Activated CD8-positive, alpha-beta memory T cell treated with anti-CD3 and anti-CD28 coated beads, Interleukin-2, amount 10 ng/mL, durations not matched to agents 7 days and 5 days (primary cell): ENCODE data around the gene PRPH. TPM values are rescaled to one million over a fixed set of nuclear protein-coding genes. Genes with fewer than 3 reads are reported as not detected.
A peak's percentile ranks its signal among the peaks of the same experiment; 100 is the strongest.

Experiments
- ATAC-seq: fragments of 150-1000 bp; cut with Tn5 transposase; one replicate; pipeline ENCODE4 v1.10.0; 2021; ENCODE audit warnings: moderate library complexity
- CTCF ChIA-PET: fragments of 350-600 bp; sonication (Branson Sonifier 250); formaldehyde crosslinking; loops from one replicate; lab custom pipeline; 2021; ENCODE audit warnings: antibody characterized with exemption; lab: Charles Lee
- DNase-seq: peaks from one replicate; pipeline ENCODE4 v3.0.0-alpha.2; 2020
- H3K27ac Mint-ChIP-seq: one replicate; pipeline ENCODE4 v1.8.0; 2021; ENCODE audit warnings: mild to moderate bottlenecking, mixed read lengths
- H3K27me3 Mint-ChIP-seq: one replicate; pipeline ENCODE4 v1.8.0; 2021; ENCODE audit warnings: mixed read lengths
- H3K36me3 Mint-ChIP-seq: one replicate; pipeline ENCODE4 v1.8.0; 2021; ENCODE audit warnings: mild to moderate bottlenecking, mixed read lengths
- H3K4me1 Mint-ChIP-seq: one replicate; pipeline ENCODE4 v1.8.0; 2021; ENCODE audit warnings: mixed read lengths
- H3K4me3 Mint-ChIP-seq: one replicate; pipeline ENCODE4 v1.8.0; 2021; ENCODE audit warnings: mild to moderate bottlenecking, moderate library complexity, mixed read lengths
- H3K9me3 Mint-ChIP-seq: one replicate; pipeline ENCODE4 v1.8.0; 2022; ENCODE audit warnings: low read depth, mixed read lengths
- total RNA-seq, 2 experiments: library from RNA; stranded (reverse); gene quantifications; one replicate each; pipeline ENCODE4 v1.2.3, GENCODE V29; 2021

PRPH gene
- total RNA-seq, 2 experiments from 2014 or later: 0.26 to 0.35 TPM

- DNase-seq (peak; percentile 99), ATAC-seq (peak; percentile 98)
- peaks cover 30% of the 10 kb centered on the region for H3K36me3 Mint-ChIP-seq
- no peaks in the 10 kb centered on the region for H3K9me3 Mint-ChIP-seq
- CTCF ChIA-PET: interaction anchor here (0.6 to 5.5 kb wide), 17 partner anchors 9 to 1616 kb away, joined by 3 to 45 read pairs (median 5); partner anchors contain the start of genes C1QL4, DNAJC22, PRPH and TUBA1B
- H3K4me1 Mint-ChIP-seq: peaks cover 28% of the 10 kb centered on the region
- peak within 1 kb of the TSS; percentile 97 for H3K4me3 Mint-ChIP-seq
- H3K27ac Mint-ChIP-seq: peak within 1 kb of the TSS; percentile 98
- H3K27me3 Mint-ChIP-seq: no peaks in the 10 kb centered on the region
These were observed 28.0 kb downstream of the PRPH start, which contains the start of gene TROAP for GRCh38 chr12:49322708-49323523. Gene TROAP (plus strand): TSS chr12:49323255. CDS start chr12:49323609, 354 bp downstream.

GRCh38 chr12:49323524-49324097 is 28.7 kb downstream of the PRPH start:
- Mint-ChIP-seq H3K9me3 (no peaks in the 10 kb centered on the region), H3K27me3 (no peaks in the 10 kb centered on the region)

GRCh38 chr12:49325606-49326005 is 30.7 kb downstream of the PRPH start:
- H3K4me1 Mint-ChIP-seq: peaks cover 26% of the 10 kb centered on the region
- CTCF ChIA-PET: interaction anchor here (0.8 to 5.5 kb wide), 5 partner anchors 12 to 37 kb away, joined by 3 to 45 read pairs (median 4); partner anchors contain the start of gene C1QL4
- no peak for DNase-seq
- peaks cover 42% of the 10 kb centered on the region for H3K36me3 Mint-ChIP-seq
- ATAC-seq: no peak
- no peak overlapping the region for H3K4me3 Mint-ChIP-seq
- H3K9me3 Mint-ChIP-seq: no peaks in the 10 kb centered on the region
- H3K27me3 Mint-ChIP-seq: no peaks in the 10 kb centered on the region
- peak overlapping the region; percentile 32 for H3K27ac Mint-ChIP-seq

More at GRCh38 chr12:49323524-49324097, 28.7 kb downstream of the PRPH start:
- peak overlapping the region; percentile 98 for H3K27ac Mint-ChIP-seq
- H3K4me1 Mint-ChIP-seq: peaks cover 28% of the 10 kb centered on the region
- DNase-seq (no peak), ATAC-seq (no peak)
- H3K36me3 Mint-ChIP-seq: peaks cover 31% of the 10 kb centered on the region
- CTCF ChIA-PET: interaction anchor here (1.0 to 5.5 kb wide), 10 partner anchors 8 to 280 kb away, joined by 3 to 45 read pairs (median 12); partner anchors contain the start of genes C1QL4, DNAJC22, PRPH and TUBA1B
- peak overlapping the region; percentile 97 for H3K4me3 Mint-ChIP-seq

GRCh38 chr12:49327368-49327767 is 32.4 kb downstream of the PRPH start:
- Mint-ChIP-seq H3K9me3 (no peaks in the 10 kb centered on the region), H3K36me3 (peaks cover 47% of the 10 kb centered on the region), H3K27ac (no peak overlapping the region), H3K27me3 (peaks cover under 1% of the 10 kb centered on the region), H3K4me1 (peaks cover 17% of the 10 kb centered on the region), H3K4me3 (no peak overlapping the region)
- no peak for DNase-seq
- no peak for ATAC-seq
- CTCF ChIA-PET: no interaction called here

GRCh38 chr12:49327887-49328286 is 32.9 kb downstream of the PRPH start:
- no peak for ATAC-seq
- CTCF ChIA-PET: no interaction called here
- peaks cover 47% of the 10 kb centered on the region for H3K36me3 Mint-ChIP-seq

GRCh38 chr12:49328816-49329215 is 33.9 kb downstream of the PRPH start:
- Mint-ChIP-seq H3K36me3 (peaks cover 43% of the 10 kb centered on the region), H3K4me3 (no peak overlapping the region), H3K27me3 (peaks cover 11% of the 10 kb centered on the region), H3K4me1 (peaks cover 15% of the 10 kb centered on the region), H3K9me3 (no peaks in the 10 kb centered on the region), H3K27ac (no peak overlapping the region)
- no peak for DNase-seq
- CTCF ChIA-PET: interaction anchor here (7.6 to 11.8 kb wide), 2 partner anchors 19 to 38 kb away, joined by 85 to 202 read pairs; partner anchors contain the start of genes DNAJC22 and PRPH
- no peak for ATAC-seq

More at GRCh38 chr12:49327887-49328286, 32.9 kb downstream of the PRPH start:
- H3K4me1 Mint-ChIP-seq: peaks cover 17% of the 10 kb centered on the region
- no peak overlapping the region for H3K27ac Mint-ChIP-seq
- no peak overlapping the region for H3K4me3 Mint-ChIP-seq
- peaks cover 6% of the 10 kb centered on the region for H3K27me3 Mint-ChIP-seq
- H3K9me3 Mint-ChIP-seq: no peaks in the 10 kb centered on the region
- DNase-seq: no peak

- no peaks in the 10 kb centered on the region for H3K9me3 Mint-ChIP-seq
- CTCF ChIA-PET: interaction anchor here (3.7 to 11.8 kb wide), 3 partner anchors 12 to 39 kb away, joined by 38 to 202 read pairs (median 85); partner anchors contain the start of genes DNAJC22 and PRPH
- peaks cover 22% of the 10 kb centered on the region for H3K27me3 Mint-ChIP-seq
- H3K4me3 Mint-ChIP-seq: no peak overlapping the region
- peaks cover 8% of the 10 kb centered on the region for H3K4me1 Mint-ChIP-seq
- peaks cover 35% of the 10 kb centered on the region for H3K36me3 Mint-ChIP-seq
- no peak overlapping the region for H3K27ac Mint-ChIP-seq
- ATAC-seq (no peak), DNase-seq (no peak)
These were observed 35.2 kb downstream of the PRPH start for GRCh38 chr12:49330032-49330619.

GRCh38 chr12:49330631-49331379 is 35.9 kb downstream of the PRPH start:
- H3K36me3 Mint-ChIP-seq: peaks cover 33% of the 10 kb centered on the region
- H3K4me1 Mint-ChIP-seq: peaks cover 9% of the 10 kb centered on the region
- no peak overlapping the region for H3K27ac Mint-ChIP-seq
- CTCF ChIA-PET: interaction anchor here (1.0 to 11.8 kb wide), 10 partner anchors 8 to 243 kb away, joined by 3 to 202 read pairs (median 10); partner anchors contain the start of genes DNAJC22, PRPH and TROAP
- no peak overlapping the region for H3K4me3 Mint-ChIP-seq
- H3K9me3 Mint-ChIP-seq: no peaks in the 10 kb centered on the region
- ATAC-seq (no peak), DNase-seq (no peak)
- H3K27me3 Mint-ChIP-seq: peaks cover 29% of the 10 kb centered on the region

GRCh38 chr12:49331380-49332222 is 36.7 kb downstream of the PRPH start:
- H3K4me3 Mint-ChIP-seq: no peak overlapping the region
- ATAC-seq: no peak

GRCh38 chr12:49332441-49332861 is 37.5 kb downstream of the PRPH start:
- no peak for ATAC-seq
- H3K4me1 Mint-ChIP-seq: peaks cover 13% of the 10 kb centered on the region
- H3K36me3 Mint-ChIP-seq: peaks cover 21% of the 10 kb centered on the region
- H3K27ac Mint-ChIP-seq: no peak overlapping the region
- CTCF ChIA-PET: interaction anchor here (1.2 to 11.8 kb wide), 8 partner anchors 10 to 181 kb away, joined by 5 to 202 read pairs (median 12); partner anchors contain the start of genes DNAJC22, PRPH and TROAP
- peaks cover 40% of the 10 kb centered on the region for H3K27me3 Mint-ChIP-seq
- no peaks in the 10 kb centered on the region for H3K9me3 Mint-ChIP-seq
- no peak for DNase-seq
- no peak overlapping the region for H3K4me3 Mint-ChIP-seq

More at GRCh38 chr12:49331380-49332222, 36.7 kb downstream of the PRPH start:
- CTCF ChIA-PET: interaction anchor here (0.7 to 11.8 kb wide), 14 partner anchors 9 to 243 kb away, joined by 3 to 202 read pairs (median 6); partner anchors contain the start of genes DNAJC22, KCNH3, PRPH and TROAP
- peaks cover 7% of the 10 kb centered on the region for H3K4me1 Mint-ChIP-seq
- no peak for DNase-seq
- peaks cover 26% of the 10 kb centered on the region for H3K36me3 Mint-ChIP-seq
- no peaks in the 10 kb centered on the region for H3K9me3 Mint-ChIP-seq
- no peak overlapping the region for H3K27ac Mint-ChIP-seq
- H3K27me3 Mint-ChIP-seq: peaks cover 32% of the 10 kb centered on the region

GRCh38 chr12:49332891-49333371 is 38.0 kb downstream of the PRPH start:
- Mint-ChIP-seq H3K36me3 (peaks cover 17% of the 10 kb centered on the region), H3K4me1 (peaks cover 17% of the 10 kb centered on the region), H3K27ac (no peak overlapping the region), H3K27me3 (peaks cover 44% of the 10 kb centered on the region), H3K4me3 (no peak overlapping the region), H3K9me3 (no peaks in the 10 kb centered on the region)
- no peak for DNase-seq
- CTCF ChIA-PET: interaction anchor here (1.3 to 11.8 kb wide), 6 partner anchors 9 to 180 kb away, joined by 5 to 202 read pairs (median 25); partner anchors contain the start of genes DNAJC22 and PRPH
- no peak for ATAC-seq
